Glutamatergic neuron (in vitro differentiated cells): ENCODE results near the gene USF3. TPM values are rescaled to one million over a fixed set of nuclear protein-coding genes. Genes with fewer than 3 reads are reported as not detected.

Experiments
- DNase-seq: peaks from one replicate; pipeline ENCODE4 v3.0.0; 2022
- H3K27ac Mint-ChIP-seq: one replicate; pipeline ENCODE4 v1.8.0; 2020; ENCODE audit warnings: mild to moderate bottlenecking, mixed read lengths, inconsistent platforms; ENCODE audit not compliant: unreplicated experiment
- H3K27me3 Mint-ChIP-seq: one replicate; pipeline ENCODE4 v1.8.0; 2020; ENCODE audit warnings: mild to moderate bottlenecking, moderate library complexity, mixed read lengths, inconsistent platforms; ENCODE audit not compliant: unreplicated experiment
- H3K36me3 Mint-ChIP-seq: one replicate; pipeline ENCODE4 v1.8.0; 2020; ENCODE audit warnings: mild to moderate bottlenecking, mixed read lengths, inconsistent platforms; ENCODE audit not compliant: unreplicated experiment
- H3K4me1 Mint-ChIP-seq: one replicate; pipeline ENCODE4 v1.8.0; 2020; ENCODE audit warnings: mild to moderate bottlenecking, low read depth, mixed read lengths, inconsistent platforms; ENCODE audit not compliant: unreplicated experiment
- H3K4me3 Mint-ChIP-seq: one replicate; pipeline ENCODE4 v1.8.0; 2020; ENCODE audit warnings: mild to moderate bottlenecking, mixed read lengths, inconsistent platforms; ENCODE audit not compliant: unreplicated experiment
- H3K9me3 Mint-ChIP-seq: one replicate; pipeline ENCODE4 v1.8.0; 2020; ENCODE audit warnings: mild to moderate bottlenecking, moderate library complexity, mixed read lengths, inconsistent platforms; ENCODE audit not compliant: unreplicated experiment
- CTCF ChIP-seq: fragments of 200-600 bp; sonication (generic); IDR thresholded peaks from one replicate; pipeline ENCODE4 v1.5.0; 2021; ENCODE audit not compliant: partially characterized antibody, unreplicated experiment
- total RNA-seq: library from RNA; stranded (reverse); fragmentation: NEBNext Ultra II Directional; extraction: Animal tissue kit (Norgen Biotek cat#: 25700); gene quantifications from one replicate; pipeline ENCODE4 v1.2.1, GENCODE V29; 2021; ENCODE audit not compliant: unreplicated experiment

The USF3 gene
- total RNA-seq, 1 donor from 2014 or later, result 14.9 TPM

- H3K9me3 Mint-ChIP-seq, result no peaks in the 10 kb centered on the region
- H3K27me3 Mint-ChIP-seq, result no peaks in the 10 kb centered on the region
- no peak for DNase-seq
- no peak overlapping the region for H3K27ac Mint-ChIP-seq
- H3K4me1 Mint-ChIP-seq, result no peaks in the 10 kb centered on the region
- TF ChIP-seq CTCF, result no peak
- no peak overlapping the region for H3K4me3 Mint-ChIP-seq
- H3K36me3 Mint-ChIP-seq, result no peaks in the 10 kb centered on the region
Observed at GRCh38 chr3:113717308-113717707, 20.9 kb upstream of the USF3 start.

- H3K4me3 Mint-ChIP-seq, result no peak overlapping the region
- H3K9me3 Mint-ChIP-seq, result no peaks in the 10 kb centered on the region
Observed at GRCh38 chr3:113714702-113715101, 18.3 kb upstream of the USF3 start.

GRCh38 chr3:113712129-113712528, 15.7 kb upstream of the USF3 start:
- Mint-ChIP-seq H3K9me3 (no peaks in the 10 kb centered on the region), H3K27me3 (no peaks in the 10 kb centered on the region), H3K4me3 (no peak overlapping the region), H3K4me1 (no peaks in the 10 kb centered on the region), H3K27ac (no peak overlapping the region), H3K36me3 (no peaks in the 10 kb centered on the region)
- no peak for TF ChIP-seq CTCF
- DNase-seq, result no peak

More at GRCh38 chr3:113714702-113715101, 18.3 kb upstream of the USF3 start:
- Mint-ChIP-seq H3K4me1 (no peaks in the 10 kb centered on the region), H3K27ac (no peak overlapping the region), H3K36me3 (no peaks in the 10 kb centered on the region), H3K27me3 (no peaks in the 10 kb centered on the region)
- no peak for TF ChIP-seq CTCF
- DNase-seq, result no peak

GRCh38 chr3:113707835-113708234, 11.4 kb upstream of the USF3 start:
- H3K36me3 Mint-ChIP-seq, result no peaks in the 10 kb centered on the region
- no peaks in the 10 kb centered on the region for H3K27me3 Mint-ChIP-seq
- no peak for DNase-seq
- no peak overlapping the region for H3K4me3 Mint-ChIP-seq
- H3K9me3 Mint-ChIP-seq, result no peaks in the 10 kb centered on the region
- no peak for TF ChIP-seq CTCF
- no peak overlapping the region for H3K27ac Mint-ChIP-seq
- H3K4me1 Mint-ChIP-seq, result no peaks in the 10 kb centered on the region

GRCh38 chr3:113698956-113699355, 2.5 kb upstream of the USF3 start:
- H3K27ac Mint-ChIP-seq, result no peak overlapping the region
- H3K4me3 Mint-ChIP-seq, result peak overlapping the region; percentile 73
- no peaks in the 10 kb centered on the region for H3K36me3 Mint-ChIP-seq

More at GRCh38 chr3:113698956-113699355, 2.5 kb upstream of the USF3 start:
- Mint-ChIP-seq H3K4me1 (peaks cover 5% of the 10 kb centered on the region), H3K27me3 (peaks cover 2% of the 10 kb centered on the region), H3K9me3 (peaks cover 3% of the 10 kb centered on the region)
- no peak for TF ChIP-seq CTCF
- DNase-seq, result no peak
